IPS DF 6.9 (cell line): ENCODE measurements around the gene GPR107.
A peak's percentile ranks its signal among the peaks of the same experiment; 100 is the strongest.

ENCODE experiments used
- DNase-seq: peaks from one replicate; pipeline ENCODE4 v3.0.0-alpha.2; 2013; ENCODE audit warnings: low read depth, low spot score
- H3K27ac ChIP-seq: one replicate; pipeline ENCODE4 v1.5.1; 2013; ENCODE audit warnings: low read length, control low read depth
- H3K27me3 ChIP-seq: 2 replicates; pipeline ENCODE4 v1.6.1; 2013; ENCODE audit warnings: mild to moderate bottlenecking, low read length; ENCODE audit not compliant: control insufficient read depth, insufficient read depth
- H3K36me3 ChIP-seq: 2 replicates; pipeline ENCODE4 v1.6.1; 2013; ENCODE audit warnings: low read length; ENCODE audit not compliant: control insufficient read depth, insufficient read depth
- H3K4me1 ChIP-seq: 2 replicates; pipeline ENCODE4 v1.6.1; 2013; ENCODE audit warnings: low read length; ENCODE audit not compliant: control insufficient read depth, insufficient read depth
- H3K4me3 ChIP-seq: 2 replicates; pipeline ENCODE4 v1.5.1; 2013; ENCODE audit warnings: mild to moderate bottlenecking, low read length
- H3K9me3 ChIP-seq: 2 replicates; pipeline ENCODE4 v1.6.1; 2013; ENCODE audit warnings: low read length, inconsistent platforms; ENCODE audit not compliant: control insufficient read depth, insufficient read depth
- WGBS: extraction: QIAGEN DNeasy Blood & Tissue Kit; methylation state at CpG from one replicate; pipeline ENCODE4 v1.1.7; 2013; ENCODE audit warnings: mixed read lengths, missing lambda C conversion rate; ENCODE audit not compliant: insufficient read length, insufficient coverage; 5-methylcytosine and 5-hydroxymethylcytosine counted together

Gene GPR107

GRCh38 chr9:130173666-130173983 lies 119.9 kb downstream of the GPR107 start:
- Histone ChIP-seq H3K36me3 (no peaks in the 10 kb centered on the region), H3K27me3 (no peaks in the 10 kb centered on the region), H3K9me3 (no peaks in the 10 kb centered on the region), H3K27ac (no peak overlapping the region), H3K4me3 (peak overlapping the region; percentile 65; the same call in 1 of the 2 replicates), H3K4me1 (0 out of 2 replicates have a peak, but pooled peaks cover 2% of the 10 kb centered on the region)
- WGBS, result no CpG with 5 or more reads among the region's 9 CpGs
- no peak for DNase-seq

DNA sequence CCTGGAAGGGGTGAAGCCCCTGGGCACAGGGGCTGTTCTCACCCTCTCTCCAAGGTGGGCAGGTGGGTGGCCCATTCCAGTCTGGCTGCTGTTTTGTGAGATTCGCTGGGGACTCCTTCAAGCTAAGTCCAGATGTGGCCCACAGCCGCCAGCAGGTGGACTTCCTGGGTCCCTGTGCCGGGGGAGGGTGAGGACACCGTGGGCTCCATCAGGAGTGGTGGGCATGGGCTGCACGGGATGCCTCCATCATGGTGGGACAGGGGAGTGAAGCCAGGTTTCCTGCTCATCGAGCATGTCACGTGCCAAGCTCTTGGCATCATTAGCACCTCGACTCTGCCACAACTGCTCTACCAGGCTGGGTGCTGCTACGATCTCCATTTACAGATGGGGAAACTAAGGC lies 120.3 kb downstream of the GPR107 start:
- 0 out of 2 replicates have a peak, but pooled peaks cover 2% of the 10 kb centered on the region for H3K4me1 ChIP-seq
- WGBS, result no CpG with 5 or more reads among the region's 9 CpGs
- no peaks in the 10 kb centered on the region for H3K36me3 ChIP-seq
- no peak overlapping the region for H3K4me3 ChIP-seq
- no peak for DNase-seq
- no peaks in the 10 kb centered on the region for H3K27me3 ChIP-seq
- H3K9me3 ChIP-seq, result no peaks in the 10 kb centered on the region
- no peak overlapping the region for H3K27ac ChIP-seq

- no peaks in the 10 kb centered on the region for H3K9me3 ChIP-seq
These were observed 121.2 kb downstream of the GPR107 start for GRCh38 chr9:130174920-130175321.

DNA sequence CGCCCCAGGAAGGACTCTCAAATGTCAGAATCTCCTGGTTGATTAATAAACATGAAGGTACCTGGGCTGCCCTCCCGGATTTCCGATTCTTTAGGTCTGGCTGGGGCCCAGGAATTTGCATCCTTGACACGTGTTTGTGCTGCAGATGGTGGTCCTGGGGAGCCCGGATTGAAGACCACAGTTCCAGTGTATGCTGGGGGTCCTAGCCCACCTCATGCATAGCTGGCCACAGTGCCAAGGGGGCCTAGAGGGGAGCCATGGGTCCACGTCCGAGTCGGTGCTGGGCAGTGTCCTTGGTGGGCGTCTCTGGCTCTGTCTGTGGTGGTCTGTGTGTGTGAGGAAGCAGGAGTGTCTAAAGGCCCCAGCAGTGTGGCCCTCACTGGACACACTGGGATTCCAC lies 121.6 kb downstream of the GPR107 start:
- no peaks in the 10 kb centered on the region for H3K36me3 ChIP-seq
- no peak for DNase-seq
- no CpG with 5 or more reads among the region's 9 CpGs for WGBS
- H3K4me3 ChIP-seq, result no peak overlapping the region
- 0 out of 2 replicates have a peak, but pooled peaks cover 2% of the 10 kb centered on the region for H3K4me1 ChIP-seq
- no peak overlapping the region for H3K27ac ChIP-seq
- no peaks in the 10 kb centered on the region for H3K27me3 ChIP-seq
- no peaks in the 10 kb centered on the region for H3K9me3 ChIP-seq

More at GRCh38 chr9:130174920-130175321, 121.2 kb downstream of the GPR107 start:
- Histone ChIP-seq H3K4me1 (0 out of 2 replicates have a peak, but pooled peaks cover 2% of the 10 kb centered on the region), H3K27ac (no peak overlapping the region), H3K4me3 (no peak overlapping the region), H3K27me3 (no peaks in the 10 kb centered on the region), H3K36me3 (no peaks in the 10 kb centered on the region)
- no CpG with 5 or more reads among the region's 8 CpGs for WGBS
- DNase-seq, result no peak

DNA sequence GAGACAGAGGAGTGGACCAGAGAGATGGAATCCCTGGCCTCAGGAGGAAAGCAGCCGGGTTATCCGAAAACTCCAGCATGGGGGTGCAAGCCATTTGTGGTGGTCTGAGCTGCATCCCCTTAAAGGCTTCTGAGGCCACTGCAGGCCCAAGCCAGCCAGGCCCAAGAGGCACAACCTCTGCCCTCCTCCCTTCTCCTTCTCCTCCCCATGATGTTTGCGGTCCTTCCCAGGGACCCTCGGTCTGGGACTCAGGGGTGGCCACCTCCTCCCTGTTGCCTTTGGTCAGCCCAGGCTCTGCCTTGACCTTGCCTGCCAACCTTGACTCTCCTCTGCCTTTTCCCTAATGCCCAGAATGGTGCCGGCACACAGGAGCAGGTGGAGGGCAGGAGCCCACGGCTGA lies 123.1 kb downstream of the GPR107 start:
- Histone ChIP-seq H3K36me3 (no peaks in the 10 kb centered on the region), H3K4me1 (0 out of 2 replicates have a peak, but pooled peaks cover 2% of the 10 kb centered on the region), H3K27ac (no peak overlapping the region), H3K27me3 (no peaks in the 10 kb centered on the region), H3K4me3 (no peak overlapping the region), H3K9me3 (no peaks in the 10 kb centered on the region)
- no CpG with 5 or more reads among the region's 6 CpGs for WGBS
- DNase-seq, result no peak

DNA sequence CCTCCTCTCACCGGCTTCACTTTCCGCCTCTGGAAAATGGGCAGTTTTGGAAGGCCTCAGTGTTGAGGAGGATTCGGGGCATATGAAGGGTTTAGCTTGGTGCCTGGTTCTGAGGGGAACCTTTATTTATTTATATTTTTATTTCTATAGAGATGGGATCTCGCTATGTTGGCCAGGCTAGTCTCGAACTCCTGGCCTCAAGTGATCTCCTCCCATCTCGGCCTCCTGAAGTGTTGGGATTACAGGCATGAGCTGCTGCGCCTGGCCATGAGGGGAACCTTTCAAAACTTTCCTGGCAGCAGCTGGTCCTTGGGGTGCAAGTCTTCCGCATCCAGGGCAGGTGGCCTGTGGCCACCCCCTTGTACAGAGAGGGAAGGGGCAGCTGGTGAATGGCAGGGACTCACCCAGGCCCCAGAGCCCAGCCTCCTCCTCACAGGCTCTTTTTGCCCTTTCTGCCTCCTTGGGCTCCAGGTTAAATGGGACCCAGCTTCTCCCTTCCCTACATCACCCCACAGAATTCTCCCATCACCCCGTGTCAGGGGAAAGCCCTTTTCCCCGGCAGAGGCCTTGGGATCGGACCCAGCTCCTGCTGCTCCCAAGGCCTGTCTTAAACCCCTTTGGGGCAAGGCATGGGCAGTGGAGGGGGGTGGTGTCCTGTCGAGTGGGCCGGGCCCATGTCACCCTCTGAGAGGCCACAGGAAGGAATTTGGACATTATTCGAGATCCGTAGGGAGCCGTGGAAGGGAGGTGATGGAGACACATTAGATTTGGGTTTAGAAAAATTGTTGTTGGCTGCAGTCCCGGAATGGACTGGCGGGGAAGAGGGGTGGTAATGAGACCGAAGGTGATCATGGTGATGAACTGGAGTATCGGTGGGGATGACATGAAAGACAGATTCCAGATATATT lies 124.4 kb downstream of the GPR107 start:
- no peak overlapping the region for H3K27ac ChIP-seq
- WGBS, result no CpG with 5 or more reads among the region's 20 CpGs
- H3K27me3 ChIP-seq, result no peaks in the 10 kb centered on the region
- no peaks in the 10 kb centered on the region for H3K9me3 ChIP-seq
- H3K4me3 ChIP-seq, result no peak overlapping the region
- H3K4me1 ChIP-seq, result peaks cover 9% of the 10 kb centered on the region
- no peaks in the 10 kb centered on the region for H3K36me3 ChIP-seq
- DNase-seq, result no peak

DNA sequence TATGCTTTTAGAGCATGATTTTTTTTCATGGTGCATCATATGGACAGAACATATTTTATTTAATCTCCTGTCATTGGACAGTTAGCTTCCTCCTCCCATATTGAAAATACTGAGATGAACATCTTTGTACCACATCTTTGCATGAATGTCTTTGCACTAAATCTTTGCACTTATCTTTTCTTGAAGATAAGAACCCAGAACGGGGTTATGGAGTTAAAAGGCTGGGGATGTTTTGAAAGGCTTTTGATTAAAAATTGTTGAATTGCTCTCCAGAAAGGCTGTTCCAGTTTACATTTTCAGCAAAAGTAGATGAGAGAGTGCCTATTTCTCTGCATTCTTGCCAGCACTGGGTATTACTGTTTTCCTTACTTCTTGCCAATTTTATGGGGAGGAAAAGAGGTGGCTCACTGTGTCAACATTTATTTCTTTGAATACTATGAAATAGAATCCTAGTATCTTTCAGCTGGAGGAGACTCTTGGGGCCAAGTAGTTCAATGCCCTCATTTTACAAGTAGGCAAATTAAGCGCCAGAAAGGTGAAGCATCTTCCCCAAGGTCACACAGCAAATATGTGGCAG lies 125.7 kb downstream of the GPR107 start:
- Histone ChIP-seq H3K4me1 (peaks cover 9% of the 10 kb centered on the region), H3K9me3 (no peaks in the 10 kb centered on the region), H3K36me3 (no peaks in the 10 kb centered on the region), H3K4me3 (no peak overlapping the region), H3K27ac (no peak overlapping the region), H3K27me3 (no peaks in the 10 kb centered on the region)
- WGBS, result no CpG with 5 or more reads among the region's 2 CpGs
- no peak for DNase-seq

GRCh38 chr9:130180516-130180915 lies 126.8 kb downstream of the GPR107 start:
- no CpG with 5 or more reads among the region's 12 CpGs for WGBS
- Histone ChIP-seq H3K4me1 (peaks cover 10% of the 10 kb centered on the region), H3K36me3 (no peaks in the 10 kb centered on the region), H3K27me3 (no peaks in the 10 kb centered on the region), H3K9me3 (no peaks in the 10 kb centered on the region), H3K27ac (no peak overlapping the region), H3K4me3 (no peak overlapping the region)
- DNase-seq, result no peak

DNA sequence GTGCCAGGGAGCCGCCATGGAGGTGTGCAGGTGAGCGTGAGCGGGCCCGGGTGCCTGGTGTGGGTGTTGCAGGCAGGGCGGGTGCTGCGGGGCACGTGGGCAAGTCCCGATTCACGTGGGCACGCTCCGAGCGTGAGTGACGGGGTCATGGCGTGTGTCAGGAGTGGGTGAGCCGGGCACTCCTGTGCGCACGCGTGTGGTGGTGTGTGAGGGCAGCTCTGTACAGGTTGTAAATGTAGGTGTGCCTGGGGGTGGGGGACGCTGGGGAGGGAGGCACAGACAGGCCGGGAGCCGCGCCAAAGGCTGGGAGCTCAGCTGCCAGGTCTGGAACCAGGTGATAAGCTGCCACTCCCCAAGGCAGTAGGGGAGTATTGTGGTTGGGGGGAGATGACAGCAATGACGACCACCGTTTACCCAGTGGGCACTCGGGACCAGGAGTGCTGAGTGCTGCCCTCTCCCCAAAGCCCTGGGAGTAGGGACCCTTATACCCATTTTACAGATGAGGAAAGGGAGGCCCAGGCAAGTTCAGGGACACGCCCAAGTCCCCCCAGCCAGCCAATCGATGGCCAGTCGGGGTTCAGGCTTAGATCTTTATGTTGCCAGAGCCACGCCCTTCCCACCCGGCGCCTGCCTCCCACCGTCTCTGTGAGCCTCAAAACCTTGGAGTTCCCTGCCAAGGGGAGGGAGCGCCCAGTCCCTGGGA lies 128.1 kb downstream of the GPR107 start:
- DNase-seq, result no peak
- Histone ChIP-seq H3K4me3 (no peak overlapping the region), H3K4me1 (peaks cover 17% of the 10 kb centered on the region), H3K27me3 (no peaks in the 10 kb centered on the region), H3K9me3 (no peaks in the 10 kb centered on the region), H3K27ac (no peak overlapping the region), H3K36me3 (no peaks in the 10 kb centered on the region)
- no CpG with 5 or more reads among the region's 33 CpGs for WGBS

DNA sequence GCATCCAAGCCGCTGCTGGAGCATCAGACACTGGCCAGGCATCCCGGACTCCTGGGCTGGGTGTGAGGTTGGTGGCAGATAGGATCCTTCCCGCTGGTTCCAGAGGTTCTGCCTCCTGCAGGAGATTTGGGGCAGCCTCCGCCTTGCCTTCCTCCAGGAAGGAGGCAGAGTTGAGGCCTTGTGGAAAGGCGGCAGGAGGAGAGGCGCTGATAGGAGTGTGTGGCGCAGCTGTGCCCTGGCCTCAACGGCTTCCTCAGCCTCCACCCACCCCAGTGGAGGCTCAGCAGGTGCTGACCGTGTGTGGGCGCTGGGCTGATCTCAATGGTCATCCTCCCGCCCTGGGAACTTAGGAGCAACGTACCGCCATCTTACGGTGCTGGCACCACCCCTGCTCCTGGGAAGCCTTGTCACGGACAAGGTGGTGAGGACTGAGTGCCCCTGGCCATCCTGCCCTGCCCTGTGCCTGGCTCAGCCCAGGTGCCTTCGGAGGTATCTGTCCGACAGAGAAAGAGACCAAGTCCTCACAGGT lies 128.7 kb downstream of the GPR107 start:
- no peaks in the 10 kb centered on the region for H3K27me3 ChIP-seq
- H3K4me3 ChIP-seq, result no peak overlapping the region
- no peaks in the 10 kb centered on the region for H3K9me3 ChIP-seq
- no CpG with 5 or more reads among the region's 17 CpGs for WGBS
- no peaks in the 10 kb centered on the region for H3K36me3 ChIP-seq
- DNase-seq, result no peak
- peaks cover 21% of the 10 kb centered on the region for H3K4me1 ChIP-seq
- no peak overlapping the region for H3K27ac ChIP-seq
